SK-N-SH (cell line): ENCODE data around the gene CDC42EP4. TPM values are rescaled to one million over a fixed set of nuclear protein-coding genes. Genes with fewer than 3 reads are reported as not detected.
A peak's percentile ranks its signal among the peaks of the same experiment; 100 is the strongest.

Experiments used
- CTCF ChIA-PET: fragments of 300-600, 350-600 bp; formaldehyde crosslinking; extraction: SDS; loops from one replicate; lab custom pipeline; 2021; lab: Yijun Ruan, JAX
- POLR2A ChIA-PET: fragments of 350-600 bp; sonication (Branson Sonifier 250); formaldehyde crosslinking; extraction: SDS; loops from one replicate; lab custom pipeline; 2020; ENCODE audit warnings: antibody characterized with exemption, inconsistent platforms; lab: Yijun Ruan, JAX
- DNase-seq: peaks from one replicate; pipeline ENCODE4 v3.0.0; 2012
- H2AFZ ChIP-seq: fragments of 200-600 bp; sonication (generic); 2 replicates; pipeline ENCODE4 v1.8.1; 2016; ENCODE audit warnings: antibody characterized with exemption, mild to moderate bottlenecking, low read depth
- H3F3A ChIP-seq: fragments of 200-600 bp; sonication (generic); replicated peaks from 2 replicates; pipeline ENCODE3; 2016; ENCODE audit warnings: antibody characterized with exemption, mild to moderate bottlenecking; ENCODE audit not compliant: insufficient read depth
- H3K27ac ChIP-seq, 2 experiments: fragments of 200-500 bp in 1 of 2; fragments of 200-600 bp in 1 of 2; sonication (Bioruptor generic) in 1 of 2; sonication (generic), shearing (Covaris generic) in 1 of 2; 2 replicates each; pipeline versions ENCODE4 v1.5.1 to v1.6.1; 2014 to 2016; ENCODE audit warnings: low read depth in 2 of 2, inconsistent platforms in 1 of 2, low read length in 1 of 2, mild to moderate bottlenecking in 1 of 2, mixed read lengths in 1 of 2
- H3K27me3 ChIP-seq: fragments of 200-600 bp; sonication (generic), shearing (Covaris generic); 2 replicates; pipeline ENCODE4 v1.6.1; 2016; ENCODE audit warnings: mixed run types; ENCODE audit not compliant: insufficient read depth
- H3K36me3 ChIP-seq, 2 experiments: fragments of 200-500 bp in 1 of 2; fragments of 200-600 bp in 1 of 2; sonication (Bioruptor generic) in 1 of 2; sonication (generic) in 1 of 2; replicated peaks in 1 of 2; 2 replicates each; pipeline versions ENCODE3 to v1.5.1; 2014 to 2016; ENCODE audit warnings: low read length in 1 of 2, mild to moderate bottlenecking in 1 of 2; ENCODE audit not compliant: insufficient read depth in 2 of 2, control insufficient read depth in 1 of 2
- H3K4me1 ChIP-seq, 2 experiments: fragments of 200-500 bp in 1 of 2; fragments of 200-600 bp in 1 of 2; sonication (Bioruptor generic) in 1 of 2; sonication (generic), shearing (Covaris generic) in 1 of 2; 2 replicates each; pipeline versions ENCODE4 v1.5.1 to v1.6.1; 2014 to 2016; ENCODE audit warnings: low read depth in 1 of 2, low read length in 1 of 2, mixed run types in 1 of 2; ENCODE audit not compliant: insufficient read depth in 2 of 2, control insufficient read depth in 1 of 2
- H3K4me2 ChIP-seq: fragments of 200-600 bp; sonication (generic), shearing (Covaris generic); 2 replicates; pipeline ENCODE4 v1.6.1; 2017; ENCODE audit warnings: mixed run types
- H3K4me3 ChIP-seq, 2 experiments: fragments of 200-500 bp in 1 of 2; fragments of 200-600 bp in 1 of 2; sonication (Bioruptor generic) in 1 of 2; sonication (generic), shearing (Covaris generic) in 1 of 2; 2 replicates each; pipeline versions ENCODE4 v1.5.1 to v1.8.1; 2014 to 2016; ENCODE audit warnings: low read depth in 2 of 2, inconsistent platforms in 1 of 2, low read length in 1 of 2, mild to moderate bottlenecking in 1 of 2, mixed read lengths in 1 of 2, moderate library complexity in 1 of 2
- H3K79me2 ChIP-seq: fragments of 200-600 bp; sonication (generic); 2 replicates; pipeline ENCODE4 v1.8.1; 2017; ENCODE audit warnings: mild to moderate bottlenecking; ENCODE audit not compliant: insufficient read depth
- H3K9ac ChIP-seq: fragments of 200-600 bp; sonication (generic); 2 replicates; pipeline ENCODE4 v1.6.1; 2017; ENCODE audit warnings: mixed run types
- H3K9me2 ChIP-seq: fragments of 200-600 bp; sonication (generic); 2 replicates; pipeline ENCODE4 v1.6.1; 2017; ENCODE audit warnings: mixed run types
- H3K9me3 ChIP-seq: fragments of 200-600 bp; sonication (generic); 2 replicates; pipeline ENCODE4 v1.6.1; 2017; ENCODE audit warnings: mixed run types, mild to moderate bottlenecking, moderate library complexity
- H4K20me1 ChIP-seq: fragments of 200-600 bp; sonication (generic); 2 replicates; pipeline ENCODE4 v1.6.1; 2017; ENCODE audit warnings: mild to moderate bottlenecking, mixed run types; ENCODE audit not compliant: insufficient read depth
- EP300 ChIP-seq, 2 experiments: IDR thresholded peaks; 2 replicates each; pipeline versions ENCODE4 v1.4.0 to v1.6.1; 2012; ENCODE audit warnings: borderline replicate concordance in 1 of 2, low read depth in 1 of 2, low read length in 1 of 2
- JUND ChIP-seq: IDR thresholded peaks from 2 replicates; pipeline ENCODE4 v1.4.0; 2012
- MAX ChIP-seq: IDR thresholded peaks from 2 replicates; pipeline ENCODE4 v1.4.0; 2012; ENCODE audit warnings: low read depth
- POLR2AphosphoS5 ChIP-seq: IDR thresholded peaks from 2 replicates; pipeline ENCODE4 v1.6.1; 2012; ENCODE audit warnings: low read depth, low read length
- RAD21 ChIP-seq: IDR thresholded peaks from 2 replicates; pipeline ENCODE4 v1.6.1; 2012; ENCODE audit warnings: mild to moderate bottlenecking, low read length
- RXRA ChIP-seq: IDR thresholded peaks from 2 replicates; pipeline ENCODE4 v1.4.0; 2012; ENCODE audit warnings: low read depth, mild to moderate bottlenecking, borderline replicate concordance
- TEAD4 ChIP-seq: IDR thresholded peaks from 2 replicates; pipeline ENCODE4 v1.4.0; 2012; ENCODE audit warnings: mild to moderate bottlenecking, borderline replicate concordance; ENCODE audit not compliant: insufficient read depth
- YY1 ChIP-seq: IDR thresholded peaks from 2 replicates; pipeline ENCODE4 v1.4.0; 2012; ENCODE audit warnings: low read depth, mild to moderate bottlenecking
- WGBS: methylation state at CpG from one replicate; pipeline ENCODE4 v1.1.6; 2017; ENCODE audit warnings: low lambda C conversion rate; 5-methylcytosine and 5-hydroxymethylcytosine counted together
- polyA plus RNA-seq, 3 experiments: library from polyadenylated mRNA; depleted of rRNA; stranded (reverse); fragments of >200 nt; gene quantifications; 2 replicates each; pipeline ENCODE4 v1.2.3, GENCODE V29; 2012
- TF ChIP-seq, protein P1 (sequence below): fragments of 150-350 bp; IDR thresholded peaks from 2 replicates; pipeline ENCODE4 v1.6.1; 2017; ENCODE audit warnings: antibody characterized with exemption, low read length, low read depth, borderline replicate concordance
- TF ChIP-seq, protein P2 (sequence below): IDR thresholded peaks from 2 replicates; pipeline ENCODE4; 2012

CDC42EP4 gene
- polyA plus RNA-seq, 1 of the 3 experiments (the other 2 are of a cell fraction), result 28.3 TPM

GRCh38 chr17:73319766-73320165, 8.0 kb upstream of the CDC42EP4 start (continued):
- TF ChIP-seq, protein P1, sequence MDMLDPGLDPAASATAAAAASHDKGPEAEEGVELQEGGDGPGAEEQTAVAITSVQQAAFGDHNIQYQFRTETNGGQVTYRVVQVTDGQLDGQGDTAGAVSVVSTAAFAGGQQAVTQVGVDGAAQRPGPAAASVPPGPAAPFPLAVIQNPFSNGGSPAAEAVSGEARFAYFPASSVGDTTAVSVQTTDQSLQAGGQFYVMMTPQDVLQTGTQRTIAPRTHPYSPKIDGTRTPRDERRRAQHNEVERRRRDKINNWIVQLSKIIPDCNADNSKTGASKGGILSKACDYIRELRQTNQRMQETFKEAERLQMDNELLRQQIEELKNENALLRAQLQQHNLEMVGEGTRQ, result no peak
- TF ChIP-seq, protein P2, sequence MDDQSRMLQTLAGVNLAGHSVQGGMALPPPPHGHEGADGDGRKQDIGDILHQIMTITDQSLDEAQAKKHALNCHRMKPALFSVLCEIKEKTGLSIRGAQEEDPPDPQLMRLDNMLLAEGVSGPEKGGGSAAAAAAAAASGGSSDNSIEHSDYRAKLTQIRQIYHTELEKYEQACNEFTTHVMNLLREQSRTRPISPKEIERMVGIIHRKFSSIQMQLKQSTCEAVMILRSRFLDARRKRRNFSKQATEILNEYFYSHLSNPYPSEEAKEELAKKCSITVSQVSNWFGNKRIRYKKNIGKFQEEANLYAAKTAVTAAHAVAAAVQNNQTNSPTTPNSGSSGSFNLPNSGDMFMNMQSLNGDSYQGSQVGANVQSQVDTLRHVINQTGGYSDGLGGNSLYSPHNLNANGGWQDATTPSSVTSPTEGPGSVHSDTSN, result no peak
- TF ChIP-seq YY1 (no peak), EP300 (IDR thresholded peaks at IDR 0.05; ENCODE audit: borderline replicate concordance in 1 of 2, low read depth in 1 of 2, low read length in 1 of 2) (no peak), MAX (no peak)

DNA sequence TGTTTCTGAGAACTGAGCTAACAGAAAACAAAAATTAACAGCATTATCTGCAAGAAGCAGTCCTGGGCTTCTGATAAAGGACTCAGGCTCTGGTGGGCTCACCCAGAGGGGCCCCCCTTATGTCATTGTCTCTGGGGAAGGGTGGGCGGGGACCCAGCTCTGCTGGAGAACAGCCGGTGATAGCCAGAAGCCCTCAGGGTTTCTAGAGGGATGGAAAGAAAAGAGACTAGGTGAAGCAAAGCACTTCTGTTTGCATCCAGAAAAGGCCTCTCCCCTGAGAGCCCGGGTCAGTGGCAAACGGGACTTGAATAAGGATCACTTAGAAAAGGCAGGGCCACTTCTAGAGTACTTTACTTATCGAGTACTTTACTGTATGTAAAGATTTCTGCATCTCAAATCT, 7.0 kb upstream of the CDC42EP4 start:
- DNase-seq, result peak; percentile 76
- CTCF ChIA-PET, result interaction anchor here (1.2 to 3.6 kb wide), 7 partner anchors 8 to 593 kb away, joined by 4 to 29 read pairs (median 11); no protein-coding TSS in a partner anchor
- 77% methylated on average over 5 of the region's 5 CpGs for WGBS
- no peak overlapping the region for H3K27ac ChIP-seq
- H3K27me3 ChIP-seq, result no peaks in the 10 kb centered on the region
- no peaks in the 10 kb centered on the region for H3K79me2 ChIP-seq
- H3K4me1 ChIP-seq, result peaks cover 0 to 37% of the 10 kb centered on the region in 2 experiments; a peak in 1 of 4 replicates
- no peak overlapping the region for H2AFZ ChIP-seq
- H3K4me2 ChIP-seq, result no peak overlapping the region
- TF ChIP-seq RAD21 (0 out of 2 replicates have a peak, but pooled peaks have one; percentile 2), EP300 (IDR thresholded peaks at IDR 0.05; ENCODE audit: borderline replicate concordance in 1 of 2, low read depth in 1 of 2, low read length in 1 of 2) (no peak)
- no peak overlapping the region for H3K4me3 ChIP-seq
- no peak overlapping the region for H3K9ac ChIP-seq
- POLR2A ChIA-PET, result interaction anchor here (1.3 to 1.8 kb wide), 3 partner anchors 24 to 38 kb away, joined by 3 to 6 read pairs (median 4); no protein-coding TSS in a partner anchor
- H3F3A ChIP-seq, result peaks cover 5% of the 10 kb centered on the region
- H3K9me3 ChIP-seq, result no peaks in the 10 kb centered on the region
- H3K9me2 ChIP-seq, result no peaks in the 10 kb centered on the region
- no peaks in the 10 kb centered on the region for H4K20me1 ChIP-seq
- no peaks in the 10 kb centered on the region for H3K36me3 ChIP-seq

DNA sequence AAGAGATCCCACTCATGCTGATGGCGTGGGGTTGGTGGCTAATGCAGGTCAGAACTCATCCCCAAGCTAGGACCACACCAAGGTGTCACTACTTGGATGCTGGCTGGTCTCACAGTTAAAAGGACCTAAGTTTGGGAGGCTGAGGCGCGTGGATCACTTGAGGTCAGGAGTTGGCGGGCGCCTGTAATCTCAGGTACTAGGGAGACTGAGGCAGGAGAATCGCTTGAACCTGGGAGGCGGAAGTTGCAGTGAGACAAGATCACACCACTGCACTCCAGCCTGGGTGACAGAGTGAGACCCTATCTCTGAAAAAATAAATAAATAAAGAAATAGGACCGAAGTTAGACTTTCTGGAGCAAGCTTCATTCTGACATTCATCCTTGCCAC, 6.6 kb upstream of the CDC42EP4 start:
- no peaks in the 10 kb centered on the region for H4K20me1 ChIP-seq
- no peaks in the 10 kb centered on the region for H3K36me3 ChIP-seq
- H3K27ac ChIP-seq, result peak overlapping the region in 1 of 2 experiments; percentile 43; a peak in 2 of 4 replicates
- no peak overlapping the region for H2AFZ ChIP-seq
- H3K9me2 ChIP-seq, result no peaks in the 10 kb centered on the region
- no peak overlapping the region for H3K4me3 ChIP-seq
- no peaks in the 10 kb centered on the region for H3K9me3 ChIP-seq
- peaks cover 5% of the 10 kb centered on the region for H3F3A ChIP-seq
- H3K27me3 ChIP-seq, result no peaks in the 10 kb centered on the region
- no peak for DNase-seq
- ChIA-PET POLR2A (interaction anchor here (1.3 to 1.8 kb wide), 3 partner anchors 24 to 39 kb away, joined by 3 to 6 read pairs (median 4); no protein-coding TSS in a partner anchor), CTCF (interaction anchor here (1.0 to 3.6 kb wide), 8 partner anchors 8 to 593 kb away, joined by 3 to 29 read pairs (median 8); no protein-coding TSS in a partner anchor)
- H3K4me2 ChIP-seq, result no peak overlapping the region
- no peaks in the 10 kb centered on the region for H3K79me2 ChIP-seq
- TF ChIP-seq JUND (no peak), RXRA (no peak), TEAD4 (no peak), EP300 (IDR thresholded peaks at IDR 0.05; ENCODE audit: borderline replicate concordance in 1 of 2, low read depth in 1 of 2, low read length in 1 of 2) (no peak), POLR2AphosphoS5 (no peak)
- TF ChIP-seq, protein P1, result no peak
- peaks cover 0 to 34% of the 10 kb centered on the region in 2 experiments; a peak in 1 of 4 replicates for H3K4me1 ChIP-seq
- H3K9ac ChIP-seq, result no peak overlapping the region
- WGBS, result 92% methylated on average over 8 of the region's 8 CpGs
